Activated gamma-delta T cell treated with anti-CD3 and anti-CD28 coated beads, Interleukin-2, amount 50 U/mL, for 16 hours (primary cell): ENCODE measurements around the gene LMBR1L.

Experiments
- DNase-seq: peaks from one replicate; pipeline ENCODE4 v3.0.0-alpha.2; 2020; ENCODE audit warnings: low read depth

Gene LMBR1L

DNA sequence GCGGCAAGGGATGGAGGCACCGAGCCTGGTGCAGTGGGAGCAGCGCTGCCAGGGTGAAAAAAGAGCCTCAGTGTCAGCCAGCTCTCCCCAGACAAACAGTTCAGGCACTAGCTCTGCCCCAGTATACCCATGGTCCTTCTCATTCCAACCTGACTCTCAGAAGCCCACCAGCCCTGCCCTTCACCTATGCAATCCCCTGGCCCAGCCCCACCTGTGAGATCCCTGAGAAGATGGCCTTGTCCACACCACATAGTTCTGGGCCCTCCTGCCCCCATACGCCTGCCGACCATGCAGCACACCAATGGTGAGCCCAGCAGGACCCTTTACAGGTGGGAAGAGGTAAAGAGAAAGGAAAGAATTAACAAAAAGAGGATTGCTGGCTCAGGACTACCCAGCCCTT, 56.6 kb downstream of the LMBR1L start:
- DNase-seq = no peak

DNA sequence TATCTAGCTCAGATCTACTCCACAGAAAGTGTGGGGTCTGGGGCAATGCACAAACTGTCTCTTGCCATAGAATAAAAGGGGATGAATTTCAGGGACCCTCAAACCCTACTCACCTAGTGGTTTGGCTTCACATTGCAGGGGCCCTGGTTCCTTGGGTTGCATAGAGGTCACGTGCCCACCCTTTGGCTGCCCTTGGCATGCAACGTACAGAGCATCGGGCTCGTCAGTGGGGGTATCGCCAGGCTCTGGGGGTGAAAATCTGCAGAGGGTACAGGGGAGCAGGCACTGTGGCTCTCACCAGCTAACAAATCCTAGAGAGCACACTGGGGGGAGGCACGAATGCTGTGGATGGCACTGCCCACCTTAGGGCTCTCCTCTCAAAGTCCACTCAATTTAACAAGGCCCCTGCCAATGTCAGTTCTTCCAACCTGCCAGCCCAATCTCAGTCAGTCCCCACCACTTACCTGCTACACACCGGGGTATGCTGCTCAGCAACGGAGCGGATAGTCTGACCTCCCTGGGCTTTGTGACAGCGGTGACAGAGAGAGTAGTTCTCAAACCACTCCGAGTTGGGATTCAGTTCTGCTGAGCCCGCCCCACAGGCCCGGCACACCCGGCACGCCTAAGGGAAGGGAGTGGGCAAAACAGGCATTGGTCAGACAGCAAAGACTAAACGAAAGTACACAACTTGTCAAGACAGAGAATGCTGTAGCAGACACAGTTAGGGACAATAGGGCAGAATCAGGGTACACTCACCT, 58.0 kb downstream of the LMBR1L start:
- DNase-seq = no peak

DNA sequence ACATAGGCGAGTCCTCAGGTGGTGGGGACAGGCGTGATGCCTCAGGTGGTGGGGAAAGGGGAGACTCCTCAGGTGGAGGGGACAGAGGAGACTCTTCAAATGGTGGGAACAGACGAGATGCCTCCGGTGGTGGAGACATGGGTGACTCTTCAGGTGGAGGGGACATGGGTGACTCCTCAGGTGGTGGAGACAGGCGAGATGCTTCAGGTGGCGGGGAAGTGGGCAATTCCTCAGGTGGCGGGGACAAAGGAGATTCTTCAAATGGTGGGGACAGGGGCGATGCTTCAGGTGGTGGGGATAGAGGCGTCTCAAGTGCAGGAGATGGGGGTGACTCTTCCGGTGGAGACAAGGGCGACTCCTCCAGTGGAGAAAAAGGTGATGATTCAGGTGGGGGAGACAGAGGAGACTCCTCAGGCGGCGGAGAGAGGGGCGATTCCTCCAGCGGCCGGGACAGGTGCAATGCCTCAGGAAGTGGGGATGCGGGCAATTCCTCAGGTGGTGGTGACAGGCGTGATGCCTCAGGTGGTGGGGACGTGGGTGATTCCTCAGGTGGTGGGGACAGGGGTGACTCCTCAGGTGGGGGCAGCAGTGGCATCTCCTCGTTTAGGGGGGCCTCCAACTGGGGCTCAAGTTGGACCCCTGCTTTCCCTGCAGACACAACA, 58.7 kb downstream of the LMBR1L start:
- DNase-seq = no peak

DNA sequence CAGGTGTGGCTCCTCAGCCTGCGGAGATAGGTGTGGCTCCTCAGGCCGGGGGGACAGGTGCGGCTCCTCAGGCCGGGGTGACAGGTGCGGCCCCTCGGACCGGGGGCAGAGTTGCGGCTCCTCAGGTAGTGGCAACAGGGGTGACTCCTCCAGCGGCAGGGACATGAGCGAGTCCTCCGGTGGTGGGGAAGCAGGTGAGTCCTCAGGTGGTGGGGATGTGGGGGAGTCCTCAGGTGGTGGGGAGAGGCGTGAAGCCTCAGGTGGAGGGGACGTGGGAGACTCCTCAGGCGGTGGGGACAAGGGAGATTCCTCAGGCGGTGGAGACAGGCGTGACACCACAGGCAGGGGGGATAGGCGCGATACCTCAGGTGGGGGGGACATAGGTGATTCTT, 59.3 kb downstream of the LMBR1L start:
- DNase-seq = no peak

DNA sequence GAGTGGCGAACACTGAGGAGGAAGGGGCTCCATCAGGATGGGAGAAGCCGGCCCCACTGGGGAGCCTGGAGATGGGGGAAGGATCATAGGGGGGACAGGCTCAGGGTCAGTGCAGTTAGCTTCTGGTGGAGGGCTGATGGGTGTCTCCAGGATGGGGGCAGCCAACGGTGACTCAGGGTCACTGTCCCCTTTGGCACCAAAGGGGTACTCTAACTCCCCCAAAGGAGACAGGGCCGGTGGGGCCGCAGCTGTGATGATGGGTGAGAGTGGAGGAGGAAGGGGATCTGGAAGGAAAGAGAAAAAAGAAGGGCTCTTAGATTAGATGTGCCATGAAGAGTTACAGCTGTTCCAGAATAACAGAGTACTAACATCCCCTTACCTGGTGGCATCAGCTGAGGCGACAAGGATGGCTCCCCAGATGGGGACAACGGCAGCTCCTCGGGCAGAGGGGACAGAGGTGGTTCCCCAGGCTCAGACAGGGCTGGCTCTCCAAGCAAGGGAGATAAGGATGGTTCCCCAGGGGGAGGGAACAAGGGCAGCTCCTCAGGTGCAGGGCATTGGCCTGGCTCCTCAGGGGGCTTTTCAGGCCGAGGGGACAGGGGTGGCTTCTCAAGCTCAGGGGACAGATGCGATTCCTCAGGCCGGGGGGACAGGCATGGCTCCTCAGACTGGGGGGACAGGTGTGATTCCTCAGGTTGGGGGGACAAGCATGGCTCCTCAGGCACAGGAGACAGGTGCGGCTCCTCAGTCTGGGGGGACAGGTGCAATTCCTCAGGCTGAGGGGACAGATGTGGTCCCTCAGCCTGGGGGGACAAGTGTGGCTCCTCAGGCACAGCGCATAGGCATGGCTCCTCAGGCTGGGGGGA, 59.9 kb downstream of the LMBR1L start:
- no peak for DNase-seq

DNA sequence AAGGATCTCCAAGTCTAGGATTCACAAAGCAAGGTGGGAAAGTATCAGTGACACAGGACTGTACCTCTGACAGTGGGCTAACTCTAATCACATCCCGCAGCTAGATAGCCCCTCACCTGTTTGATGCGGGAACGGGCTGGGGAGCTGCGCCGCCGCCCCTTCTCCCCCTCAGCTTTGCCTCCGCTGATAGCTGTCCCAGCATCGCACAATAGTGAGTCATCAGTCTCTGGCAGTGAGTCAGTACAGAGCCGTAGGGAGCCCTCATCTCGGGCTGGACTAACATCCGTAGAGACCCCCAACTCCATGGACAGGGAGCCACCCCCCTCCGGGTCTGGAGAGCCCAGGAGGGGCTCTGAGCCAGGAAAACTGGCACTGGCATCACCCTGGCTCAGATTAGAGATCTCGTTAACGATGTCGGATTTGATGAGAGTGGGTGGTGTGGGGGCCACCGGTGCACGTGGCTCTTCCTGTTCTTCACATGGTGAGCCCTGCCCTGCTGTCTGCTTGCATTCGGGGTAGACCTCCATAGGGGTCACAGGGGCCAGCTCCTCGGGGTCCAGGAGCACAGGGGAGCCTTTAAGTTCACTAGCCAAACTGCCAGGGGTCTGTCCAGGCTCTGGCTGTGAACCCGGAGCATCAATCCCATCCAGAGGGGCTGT, 61.0 kb downstream of the LMBR1L start:
- no peak for DNase-seq

DNA sequence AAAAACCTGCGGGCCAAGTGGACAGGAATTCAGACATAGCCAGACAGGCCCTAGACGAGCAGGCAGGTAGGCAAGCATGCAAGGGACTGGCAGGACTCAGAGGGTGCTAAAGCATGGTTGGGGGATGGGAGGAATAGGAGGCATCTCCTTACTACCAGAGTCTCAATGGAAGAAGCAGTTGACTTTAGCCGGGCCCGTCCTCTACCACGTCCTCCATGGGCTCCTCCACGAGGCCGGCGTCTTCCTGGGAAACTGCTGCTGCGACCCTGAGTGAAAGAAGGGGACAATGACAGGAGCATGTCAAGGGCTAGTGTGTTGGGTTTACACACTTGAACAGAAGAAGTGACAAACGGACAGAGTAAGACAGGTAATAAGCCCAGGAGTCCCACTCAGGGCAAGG, 61.7 kb downstream of the LMBR1L start:
- DNase-seq = no peak
